Urothelium cell line (cell line): ENCODE measurements around the gene STK32B.

Experiments
- DNase-seq: peaks from one replicate; pipeline ENCODE4 v3.0.0; 2011; ENCODE audit warnings: low spot score, mixed read lengths
- FAIRE-seq: peaks from 2 replicates; lab custom pipeline; 2011; peaks lifted over from hg19 to GRCh38; lab: Jason Lieb, UNC

STK32B gene

DNA sequence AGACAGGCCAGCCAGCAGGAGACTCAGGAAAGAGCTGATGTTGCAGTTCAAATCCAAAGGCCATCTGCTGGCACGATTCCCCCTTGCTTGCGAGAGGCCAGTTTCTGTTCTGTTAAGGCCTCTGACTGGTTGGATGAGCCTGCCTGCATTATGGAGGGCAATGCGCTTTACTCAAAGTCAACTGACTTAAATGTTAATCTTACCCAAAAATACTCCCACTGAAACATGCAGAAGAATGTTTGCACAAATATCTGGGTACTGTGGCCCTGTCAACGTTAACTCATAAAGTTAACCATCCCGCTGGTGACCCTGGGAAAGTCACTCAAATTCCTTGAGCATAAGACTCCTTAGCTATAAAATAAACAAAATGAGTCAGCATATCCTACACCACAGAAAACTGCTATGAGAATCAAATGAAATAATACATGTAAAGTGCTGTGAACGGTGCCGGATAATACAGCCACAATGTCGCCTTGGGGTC, 330.7 kb downstream of the STK32B start:
- FAIRE-seq: no peak
- no peak for DNase-seq

DNA sequence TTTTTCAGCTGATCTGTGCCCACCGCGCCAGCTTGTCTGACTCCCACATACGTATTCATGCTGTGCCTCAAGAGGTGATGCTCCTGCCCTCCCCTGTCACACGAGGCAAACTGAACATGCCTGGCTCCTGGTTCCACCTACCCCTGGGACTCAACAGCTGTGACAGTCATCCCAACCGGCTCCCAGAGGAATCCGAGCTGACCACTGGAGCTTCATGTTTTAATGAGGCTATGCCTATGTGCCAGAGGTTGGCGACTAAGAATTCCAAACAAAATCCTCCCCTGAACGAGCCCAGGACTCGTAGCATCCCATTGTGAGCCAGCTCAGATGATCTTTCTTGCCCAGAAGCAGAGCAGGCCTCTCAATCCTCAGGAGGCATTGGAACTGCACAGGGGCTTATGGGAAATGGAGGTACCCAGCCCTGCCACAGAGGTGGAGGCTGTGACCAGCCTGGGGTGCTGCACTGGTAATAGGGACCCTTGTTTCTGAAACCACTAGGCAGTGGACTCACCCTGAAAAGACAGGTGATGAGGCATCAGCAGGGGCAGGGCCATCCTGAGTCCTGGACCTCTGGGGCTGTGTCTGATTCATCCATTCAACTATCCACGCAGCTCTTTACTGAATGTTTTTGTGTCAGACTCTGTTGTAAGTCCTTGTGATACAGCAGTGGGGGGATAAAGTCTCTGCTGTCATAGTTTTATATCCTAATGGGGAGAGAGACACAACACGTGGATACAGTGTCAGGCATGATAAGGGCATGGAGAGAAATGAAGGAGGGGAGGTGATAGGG, 332.1 kb downstream of the STK32B start:
- no peak for FAIRE-seq
- no peak for DNase-seq

DNA sequence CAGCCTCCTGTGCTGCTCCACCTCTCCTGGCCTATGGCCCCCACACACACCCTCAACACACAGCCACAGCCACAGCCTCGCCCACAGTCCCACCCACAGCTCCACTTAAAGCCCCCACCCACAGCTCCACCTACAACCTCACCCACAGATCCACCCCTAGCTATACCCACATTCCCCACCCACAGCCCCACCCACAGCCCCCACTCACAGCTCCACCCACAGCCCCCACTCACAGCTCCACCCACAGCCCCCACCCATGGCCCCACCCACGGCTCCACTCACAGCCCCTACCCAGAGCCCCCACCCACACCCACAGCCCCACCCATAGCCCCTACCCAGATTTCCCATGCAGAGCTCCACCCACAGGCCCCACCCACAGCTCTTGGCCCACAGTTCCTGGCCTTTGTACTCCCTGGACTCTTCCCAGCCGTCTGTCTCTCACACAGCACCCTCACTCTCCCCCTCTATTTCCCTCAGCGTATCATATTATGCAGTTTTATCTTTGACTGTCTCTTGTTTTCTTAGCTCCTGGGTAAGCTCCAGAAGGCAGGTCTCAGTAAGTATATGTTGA, 334.5 kb downstream of the STK32B start:
- DNase-seq (no peak), FAIRE-seq (no peak)

DNA sequence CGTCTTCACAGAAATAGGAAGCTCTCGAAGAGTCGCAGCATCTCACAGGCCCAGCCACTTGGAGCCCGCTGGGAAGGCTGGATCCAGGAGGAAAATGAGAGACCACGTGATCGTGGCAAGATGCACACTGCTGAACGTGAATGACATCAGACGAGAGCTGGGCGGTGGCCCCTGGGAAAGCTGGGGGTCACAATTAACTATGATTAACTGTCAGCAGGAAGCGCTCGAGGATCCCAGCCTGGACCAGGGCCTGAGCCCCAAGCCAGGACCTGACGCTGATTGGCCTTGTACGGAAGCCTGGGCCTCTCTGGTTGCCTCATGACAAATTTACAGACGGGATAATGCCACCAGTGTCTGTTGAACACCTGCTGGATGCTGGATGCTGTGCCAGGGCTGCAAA, 335.6 kb downstream of the STK32B start:
- DNase-seq (no peak), FAIRE-seq (no peak)

DNA sequence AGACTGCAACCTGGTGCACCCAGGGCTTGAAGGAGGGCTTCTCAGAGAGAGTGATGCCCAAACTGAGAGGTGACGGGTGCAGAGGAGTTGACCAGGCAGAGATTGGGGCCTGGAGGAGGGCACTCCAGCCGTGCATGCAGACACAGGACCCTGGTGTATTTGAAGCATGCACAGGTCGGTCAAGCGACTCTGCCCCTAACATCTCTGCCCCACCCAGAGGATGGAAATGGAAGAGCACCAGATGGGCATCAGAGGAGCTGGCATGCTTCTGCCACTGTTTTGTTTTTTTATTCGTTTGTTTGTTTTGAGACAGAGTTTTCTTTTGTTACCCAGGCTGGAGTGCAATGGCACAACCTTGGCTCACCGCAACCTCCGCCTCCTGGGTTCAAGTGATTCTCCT, 336.2 kb downstream of the STK32B start:
- no peak for FAIRE-seq
- no peak for DNase-seq

DNA sequence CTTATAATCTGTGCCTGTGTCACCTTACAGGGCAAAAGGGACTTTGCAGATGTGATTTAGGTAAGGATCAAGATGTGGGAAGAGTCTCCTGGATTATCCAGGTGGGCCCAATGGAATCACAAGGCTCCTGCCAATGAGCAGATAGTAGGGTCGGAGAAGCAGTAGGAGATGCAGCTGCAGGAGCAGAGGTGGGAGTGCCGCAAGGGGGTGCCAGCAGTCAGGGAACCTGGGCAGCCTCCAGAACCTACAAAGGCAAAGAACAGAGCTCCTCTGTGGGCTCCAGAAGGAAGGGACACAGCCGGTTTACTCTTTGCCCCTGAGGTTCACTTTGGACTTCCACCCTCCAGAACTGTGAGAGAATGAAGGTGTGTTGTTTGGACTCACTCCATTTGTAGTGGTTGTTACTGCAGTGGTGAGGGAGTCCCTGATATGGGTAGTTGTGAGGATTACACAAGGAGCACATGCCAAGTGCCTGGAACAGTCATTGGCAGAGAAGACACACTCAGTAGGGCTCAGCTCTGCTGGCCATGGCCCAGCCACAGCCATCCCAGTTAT, 338.6 kb downstream of the STK32B start:
- FAIRE-seq: no peak
- no peak for DNase-seq

DNA sequence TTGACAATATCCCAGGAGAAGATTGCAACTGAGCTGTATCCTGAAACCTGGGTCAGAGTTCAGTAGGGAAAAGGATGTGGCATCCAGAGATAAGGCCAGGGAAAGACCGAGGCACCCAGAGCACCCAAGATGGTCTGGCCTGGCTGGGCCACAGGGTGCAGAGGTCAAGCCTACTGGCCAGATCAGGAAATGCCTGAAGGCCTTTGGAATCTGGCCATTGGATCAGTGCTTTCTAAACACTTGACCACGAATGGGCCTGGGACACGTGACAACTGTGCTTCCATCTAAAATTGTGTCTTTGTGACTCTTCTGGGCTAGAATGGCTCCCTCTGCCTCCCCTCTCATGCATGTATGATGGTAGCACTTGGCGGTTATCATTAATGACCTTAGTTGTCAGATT, 340.2 kb downstream of the STK32B start:
- FAIRE-seq (no peak), DNase-seq (no peak)

DNA sequence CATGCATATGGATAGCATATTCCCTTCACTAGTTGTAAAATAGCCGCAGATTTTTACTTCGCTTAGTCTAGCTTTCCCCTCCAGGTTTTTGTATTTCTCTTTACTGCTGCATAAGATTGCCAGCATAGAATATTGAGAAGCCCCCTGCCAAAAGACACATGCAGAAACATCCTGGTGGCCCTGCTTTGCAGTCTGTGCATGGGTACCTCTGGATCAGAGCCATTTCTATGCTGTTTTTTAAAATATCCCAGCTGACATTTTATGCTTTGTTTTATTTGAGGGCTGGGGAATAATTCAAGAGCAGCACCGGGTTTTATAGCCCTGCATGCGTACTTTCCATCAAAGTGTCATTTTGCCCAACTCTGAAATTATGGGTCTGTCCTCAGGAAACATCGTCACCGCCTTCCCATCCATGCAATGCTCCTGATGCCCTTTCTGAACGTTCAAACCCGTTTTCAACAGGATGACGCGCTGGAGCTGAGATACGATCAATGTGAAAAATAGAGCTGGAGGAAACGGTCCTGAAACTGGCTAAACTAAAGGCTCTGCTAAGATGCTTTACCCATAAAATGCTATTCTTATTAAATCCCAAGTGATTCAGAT, 342.7 kb downstream of the STK32B start:
- no peak for FAIRE-seq
- no peak for DNase-seq

DNA sequence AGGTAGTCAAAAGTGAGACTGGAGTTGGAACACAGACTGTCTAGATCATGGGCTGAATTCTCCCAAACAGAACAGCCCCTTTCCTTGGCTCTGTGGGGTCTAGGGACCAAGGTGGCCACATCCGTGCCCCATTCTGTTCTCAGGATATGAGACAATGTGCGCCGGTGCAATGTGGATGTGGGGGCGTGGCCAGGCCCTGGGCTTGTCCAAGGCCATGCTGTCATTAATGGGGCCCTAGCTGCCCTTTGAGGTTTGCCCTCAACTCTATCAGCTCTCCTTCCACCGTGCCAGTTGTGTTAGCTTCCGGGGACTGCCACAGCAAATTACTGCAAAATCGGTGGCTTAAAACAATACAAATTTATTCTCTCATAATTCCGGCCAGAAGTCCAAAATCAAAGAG, 344.5 kb downstream of the STK32B start:
- DNase-seq (no peak), FAIRE-seq (no peak)

DNA sequence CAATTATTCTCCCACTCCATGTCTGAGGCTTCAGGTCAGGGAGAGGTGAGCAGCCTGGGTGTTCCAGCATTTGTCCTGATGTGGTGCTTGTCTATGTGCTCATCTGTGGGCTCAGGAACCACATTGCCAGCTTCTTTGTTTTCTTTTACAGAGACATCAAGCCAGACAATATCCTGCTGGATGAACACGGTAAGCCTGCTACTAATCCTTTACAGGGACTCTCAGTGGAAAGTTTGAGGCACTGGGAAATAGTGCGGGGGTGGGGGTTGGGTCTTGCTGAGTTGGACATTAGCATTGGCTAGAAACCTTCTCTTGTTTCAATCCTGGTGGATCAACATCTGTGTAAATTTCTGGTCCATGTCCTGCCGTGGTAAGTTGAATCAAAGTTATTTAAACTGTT, 346.8 kb downstream of the STK32B start:
- FAIRE-seq (no peak), DNase-seq (no peak)

DNA sequence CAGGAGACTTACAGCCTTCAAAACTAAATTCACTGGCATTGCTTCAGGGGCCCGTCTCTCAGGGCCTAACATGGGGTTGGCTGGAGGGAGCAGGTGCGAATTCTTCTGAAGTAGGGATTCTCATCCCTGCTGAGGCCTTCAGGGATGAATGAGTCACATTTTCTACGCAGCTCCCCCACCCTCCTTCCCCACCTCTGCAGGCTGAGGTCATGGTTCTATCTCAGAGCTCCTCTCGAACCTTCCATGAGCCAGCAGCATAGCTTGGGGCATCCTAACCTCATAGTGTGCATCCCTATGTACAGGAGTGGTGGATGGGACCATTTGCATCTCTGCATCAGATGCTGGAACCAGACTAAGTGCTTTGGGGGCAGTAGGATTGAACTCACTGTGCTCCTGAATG, 347.8 kb downstream of the STK32B start:
- no peak for FAIRE-seq
- DNase-seq: no peak

DNA sequence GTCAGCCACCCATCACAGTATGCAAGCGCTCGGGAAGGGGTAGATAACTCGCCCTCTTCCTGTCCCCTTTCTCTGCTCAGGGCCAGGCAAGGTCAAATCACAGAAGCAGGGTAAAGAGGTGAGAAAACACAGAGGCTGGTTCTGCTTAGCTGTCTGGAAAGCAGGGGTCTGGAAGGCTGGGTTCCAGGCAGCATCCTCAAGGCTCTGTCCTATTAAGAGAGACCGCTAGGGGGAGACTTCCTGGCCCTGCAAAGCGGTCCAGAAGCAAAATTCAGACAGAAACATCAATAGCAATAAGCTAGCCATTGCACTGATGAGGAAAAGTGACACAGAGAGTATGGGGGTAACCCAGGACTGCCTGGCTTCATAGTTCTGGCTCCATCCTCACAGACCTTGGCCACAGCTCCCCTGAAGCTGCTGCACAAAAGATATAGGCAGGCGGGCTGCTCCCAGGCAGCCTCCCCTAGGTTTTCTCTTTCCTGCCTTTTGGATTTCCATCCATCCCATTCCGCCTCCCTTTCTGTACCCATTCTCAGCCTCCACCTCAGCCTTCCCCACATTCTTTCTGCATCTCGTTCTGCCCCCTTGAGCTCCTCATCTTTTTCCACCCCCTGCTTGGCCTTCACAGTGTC, 348.6 kb downstream of the STK32B start:
- DNase-seq: no peak
- FAIRE-seq: no peak

DNA sequence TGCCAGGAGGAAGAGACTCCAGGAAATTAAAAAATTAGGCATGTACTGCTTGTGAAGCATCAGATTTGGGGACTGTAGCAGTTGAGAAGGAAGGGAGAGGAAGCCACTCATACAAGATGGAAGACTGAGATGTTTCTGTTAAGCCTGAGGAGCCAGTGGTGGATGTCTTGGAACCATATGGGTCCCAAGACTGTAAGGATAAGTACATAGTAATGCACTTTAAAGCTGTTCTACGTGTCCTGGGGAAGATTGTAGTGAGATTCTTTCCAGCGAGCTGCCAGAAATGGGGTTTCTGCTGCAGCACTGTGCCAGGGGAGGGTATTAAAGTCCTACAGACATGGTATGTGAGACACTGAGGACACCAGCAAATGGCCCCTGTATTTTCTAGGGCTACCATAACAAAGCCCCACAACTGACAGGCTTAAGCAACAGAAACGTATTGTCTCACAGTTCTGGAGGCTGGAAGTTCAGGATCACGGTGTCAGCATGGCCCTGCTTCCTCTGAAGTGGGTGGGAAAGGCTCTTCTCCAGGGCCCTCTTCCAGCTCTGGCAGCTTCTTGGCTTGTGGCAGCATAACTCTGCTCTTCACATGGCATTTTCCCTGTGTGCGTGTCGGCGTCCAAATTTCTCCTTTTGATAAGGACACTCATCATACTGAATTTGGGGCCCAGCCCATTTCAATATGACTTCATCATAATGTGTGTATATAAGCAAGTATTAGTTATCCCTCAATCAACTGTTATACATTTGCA, 352.6 kb downstream of the STK32B start:
- no peak for DNase-seq
- no peak for FAIRE-seq

DNA sequence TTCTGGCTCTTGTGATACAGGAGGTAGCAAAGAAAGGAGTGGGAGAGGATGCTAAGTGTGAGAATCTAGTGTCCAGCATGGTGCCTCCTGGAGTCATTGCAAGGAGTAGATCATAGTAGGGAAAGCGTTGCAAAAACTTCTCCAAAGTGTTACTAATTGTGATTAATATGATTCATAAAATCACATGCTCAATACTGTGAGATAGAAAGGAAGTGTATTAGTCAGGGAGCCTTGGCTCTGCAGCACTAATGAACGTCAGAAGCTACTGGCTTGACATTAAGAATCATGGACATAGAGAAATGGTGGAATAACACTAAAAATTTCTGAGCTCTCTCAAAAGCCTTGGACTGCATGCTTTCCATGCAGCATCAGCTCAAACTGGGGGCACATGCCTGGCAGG, 358.0 kb downstream of the STK32B start:
- FAIRE-seq (no peak), DNase-seq (no peak)

DNA sequence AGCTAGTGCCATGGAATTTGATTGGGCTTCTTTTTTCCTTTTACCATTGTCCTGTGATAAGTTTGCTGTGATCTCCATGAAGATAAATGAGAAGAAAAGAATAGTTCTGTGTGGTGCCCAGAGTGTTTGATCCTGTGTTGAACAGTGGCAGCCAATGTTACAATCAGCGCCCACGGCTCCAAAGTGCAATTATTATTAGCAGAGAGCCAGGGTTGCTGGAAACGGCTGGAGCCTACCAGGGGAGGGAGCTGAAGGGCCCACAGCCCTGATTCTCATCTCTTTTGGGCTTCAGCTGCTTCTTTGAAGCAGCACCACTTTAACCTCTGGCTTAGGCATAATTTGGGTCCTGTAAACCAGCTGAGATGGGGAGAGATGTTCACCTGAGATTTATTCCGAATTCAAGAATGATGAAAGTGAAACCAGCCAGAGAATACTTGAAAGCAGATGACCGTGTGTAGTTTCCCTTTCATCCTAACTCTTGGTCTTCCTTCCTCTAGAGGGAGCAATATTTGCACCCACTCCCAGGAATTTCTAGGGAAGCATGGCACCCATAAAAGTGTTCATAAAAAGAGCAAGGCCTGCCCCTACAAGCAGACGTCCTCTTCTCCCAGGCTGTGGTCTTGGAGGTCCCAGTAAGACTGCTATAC, 358.8 kb downstream of the STK32B start:
- DNase-seq (no peak), FAIRE-seq (no peak)

DNA sequence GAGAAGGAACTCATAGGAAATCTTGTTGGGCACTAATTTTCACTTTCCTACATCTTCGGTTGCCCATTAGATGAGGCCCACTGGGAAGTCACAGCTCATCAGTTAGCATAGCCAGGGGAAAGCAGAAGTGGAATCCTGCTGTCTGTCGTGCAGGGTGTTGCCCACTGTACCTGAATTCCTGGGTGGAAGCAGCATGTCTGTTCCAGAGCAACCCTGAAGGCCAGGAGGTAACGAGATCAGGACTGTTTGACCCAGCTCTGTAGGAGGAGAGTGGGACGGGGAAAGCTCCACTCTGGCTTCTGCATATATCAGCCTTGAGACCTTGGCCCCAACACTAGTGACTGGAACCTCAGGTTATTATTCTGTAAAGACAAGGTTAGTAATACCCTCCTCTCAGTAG, 361.0 kb downstream of the STK32B start:
- no peak for DNase-seq

DNA sequence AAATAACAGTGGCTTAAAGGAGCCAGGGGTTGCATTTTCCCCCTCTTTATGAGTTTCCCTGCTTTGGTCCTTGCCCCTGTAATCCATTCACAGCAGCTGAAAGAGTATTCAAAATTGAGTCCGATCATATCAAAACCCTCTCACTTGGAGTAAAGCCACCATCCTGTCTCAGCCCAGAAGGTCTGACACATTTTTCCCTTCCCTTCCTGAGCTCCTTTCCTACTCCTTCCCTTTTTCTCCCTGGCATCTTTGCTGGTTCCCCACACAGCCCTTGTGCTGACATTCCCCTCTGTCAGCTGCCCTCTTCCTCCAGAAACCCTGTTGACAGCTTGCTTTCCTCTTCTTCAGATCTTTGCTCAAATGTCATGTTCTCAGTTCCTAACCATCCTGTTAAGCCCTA, 361.5 kb downstream of the STK32B start:
- no peak for FAIRE-seq
- no peak for DNase-seq

More for the DNA sequence above, 361.0 kb downstream of the STK32B start:
- no peak for FAIRE-seq

DNA sequence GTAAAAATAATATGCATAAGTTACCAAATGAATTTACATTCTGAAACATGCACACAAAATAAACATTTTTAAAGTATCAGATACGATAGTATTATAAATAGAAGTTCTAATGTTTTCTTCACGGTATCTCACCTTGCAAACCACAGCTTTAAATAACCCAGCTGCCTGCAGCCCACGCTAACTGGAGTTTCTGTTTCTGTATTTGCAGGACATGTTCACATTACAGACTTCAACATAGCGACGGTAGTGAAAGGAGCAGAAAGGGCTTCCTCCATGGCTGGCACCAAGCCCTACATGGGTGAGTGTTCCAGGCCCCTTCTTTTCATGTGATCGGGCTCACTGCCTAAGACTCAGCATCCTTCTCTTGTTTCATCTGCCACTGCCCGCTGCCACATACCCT, 365.4 kb downstream of the STK32B start:
- DNase-seq: no peak
- FAIRE-seq: no peak

DNA sequence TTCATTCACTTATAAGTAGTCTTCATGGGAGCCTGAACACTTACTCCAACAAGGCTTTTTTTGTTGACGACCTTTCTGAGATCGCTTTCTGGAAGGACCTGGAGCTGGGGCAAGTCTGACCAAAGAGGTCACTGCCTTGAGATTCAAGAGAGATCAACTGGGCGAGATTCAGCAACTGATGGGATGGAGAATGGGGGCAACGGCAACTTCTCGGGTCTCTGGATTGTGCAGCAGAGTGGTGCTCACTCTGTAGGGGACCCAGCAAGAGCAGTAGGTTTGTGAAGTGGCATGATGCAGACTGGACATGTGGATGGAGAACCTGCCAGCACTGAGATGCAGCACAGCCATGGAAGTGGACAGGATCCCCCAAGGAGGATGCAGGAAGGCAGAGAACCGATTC, 369.0 kb downstream of the STK32B start:
- FAIRE-seq: no peak

DNA sequence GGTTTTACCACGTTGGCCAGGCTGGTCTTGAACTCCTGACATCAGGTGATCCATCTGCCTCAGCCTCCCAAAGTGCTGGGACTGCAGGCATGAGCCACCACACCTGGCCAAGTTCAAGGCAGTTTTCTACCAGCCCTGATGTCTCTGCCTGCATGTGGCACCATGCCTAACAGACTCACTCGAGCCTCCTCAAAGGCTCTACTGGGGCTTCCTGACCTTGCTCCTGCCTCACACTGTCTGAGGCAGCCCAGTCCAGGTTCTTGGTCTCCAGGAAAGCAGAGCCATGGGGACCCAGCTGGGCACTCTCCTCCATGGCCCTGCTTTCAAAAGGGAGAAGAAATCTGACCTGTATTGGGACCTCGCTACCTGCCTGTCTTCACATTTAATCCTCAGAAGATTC, 370.1 kb downstream of the STK32B start:
- FAIRE-seq (no peak), DNase-seq (no peak)

More for the DNA sequence above, 369.0 kb downstream of the STK32B start:
- DNase-seq: no peak
